H9 (cell line): ENCODE results near the gene SELPLG. TPM values are rescaled to one million over a fixed set of nuclear protein-coding genes. Genes with fewer than 3 reads are reported as not detected.
A peak's percentile ranks its signal among the peaks of the same experiment; 100 is the strongest.

ENCODE experiments used
- DNase-seq: peaks from one replicate; pipeline ENCODE4 v3.0.0-alpha.2; 2017
- H2AFZ ChIP-seq: one replicate; pipeline ENCODE4 v1.6.1; 2013; ENCODE audit warnings: mild to moderate bottlenecking, low read length, control low read depth, moderate library complexity
- H2AK5ac ChIP-seq: 2 replicates; pipeline ENCODE4 v1.6.1; 2013; ENCODE audit warnings: low read length, control low read depth, mixed read lengths; ENCODE audit not compliant: insufficient read length
- H2BK120ac ChIP-seq: one replicate; pipeline ENCODE4 v1.6.1; 2013; ENCODE audit warnings: low read depth, mild to moderate bottlenecking, low read length, control low read depth, inconsistent platforms; ENCODE audit not compliant: poor library complexity, severe bottlenecking
- H2BK12ac ChIP-seq: 2 replicates; pipeline ENCODE4 v1.6.1; 2013; ENCODE audit warnings: low read length, control low read depth, mixed read lengths, low read depth; ENCODE audit not compliant: insufficient read length
- H2BK15ac ChIP-seq: 2 replicates; pipeline ENCODE4 v1.6.1; 2013; ENCODE audit warnings: low read depth, low read length, control low read depth
- H2BK20ac ChIP-seq: one replicate; pipeline ENCODE4 v1.6.1; 2013; ENCODE audit warnings: low read depth, mild to moderate bottlenecking, low read length, control low read depth, inconsistent platforms; ENCODE audit not compliant: poor library complexity, severe bottlenecking
- H2BK5ac ChIP-seq: 2 replicates; pipeline ENCODE4 v1.6.1; 2013; ENCODE audit warnings: low read length, control low read depth, mixed read lengths; ENCODE audit not compliant: insufficient read length
- H3K14ac ChIP-seq: 2 replicates; pipeline ENCODE4 v1.6.1; 2013; ENCODE audit warnings: low read length, control low read depth; ENCODE audit not compliant: insufficient read depth
- H3K18ac ChIP-seq: 2 replicates; pipeline ENCODE4 v1.6.1; 2013; ENCODE audit warnings: low read depth, mild to moderate bottlenecking, mixed read lengths, low read length, control low read depth; ENCODE audit not compliant: insufficient read length
- H3K23ac ChIP-seq: 2 replicates; pipeline ENCODE4 v1.6.1; 2013; ENCODE audit warnings: low read length, control low read depth, mixed read lengths, low read depth; ENCODE audit not compliant: insufficient read length
- H3K23me2 ChIP-seq: 2 replicates; pipeline ENCODE4 v1.6.1; 2013; ENCODE audit warnings: low read depth, mild to moderate bottlenecking, mixed read lengths, low read length, control low read depth; ENCODE audit not compliant: insufficient read length, poor library complexity, severe bottlenecking
- H3K27ac ChIP-seq: 2 replicates; pipeline ENCODE4 v1.5.1; 2013; ENCODE audit warnings: low read length, control low read depth, mixed read lengths, low read depth; ENCODE audit not compliant: insufficient read length
- H3K27me3 ChIP-seq: 2 replicates; pipeline ENCODE4 v1.6.1; 2013; ENCODE audit warnings: low read length, control low read depth, inconsistent platforms; ENCODE audit not compliant: insufficient read depth
- H3K4ac ChIP-seq: 2 replicates; pipeline ENCODE4 v1.6.1; 2013; ENCODE audit warnings: low read depth, mild to moderate bottlenecking, control low read depth, inconsistent platforms, low read length, moderate library complexity
- H3K4me1 ChIP-seq: 2 replicates; pipeline ENCODE4 v1.6.1; 2013; ENCODE audit warnings: low read length, control low read depth, inconsistent platforms; ENCODE audit not compliant: insufficient read depth
- H3K4me2 ChIP-seq: 2 replicates; pipeline ENCODE4 v1.6.1; 2013; ENCODE audit warnings: low read length, control low read depth, mixed read lengths; ENCODE audit not compliant: insufficient read length, insufficient read depth
- H3K56ac ChIP-seq: 2 replicates; pipeline ENCODE4 v1.6.1; 2013; ENCODE audit warnings: low read depth, mild to moderate bottlenecking, mixed read lengths, low read length, control low read depth; ENCODE audit not compliant: insufficient read length
- H3K79me1 ChIP-seq: 2 replicates; pipeline ENCODE4 v1.6.1; 2013; ENCODE audit warnings: low read depth, mild to moderate bottlenecking, moderate library complexity, low read length, control low read depth, inconsistent platforms; ENCODE audit not compliant: insufficient read depth, poor library complexity, severe bottlenecking
- H3K79me2 ChIP-seq: 2 replicates; pipeline ENCODE4 v1.6.1; 2013; ENCODE audit warnings: low read length, control low read depth, inconsistent platforms; ENCODE audit not compliant: insufficient read depth
- H3K9ac ChIP-seq: 2 replicates; pipeline ENCODE4 v1.6.1; 2013; ENCODE audit warnings: low read length, control low read depth, mixed read lengths; ENCODE audit not compliant: insufficient read length; ENCODE audit errors: extremely low read depth
- H3K9me3 ChIP-seq: one replicate; pipeline ENCODE4 v1.6.1; 2013; ENCODE audit warnings: low read depth, low read length, inconsistent platforms; ENCODE audit not compliant: control insufficient read depth
- H3T11ph ChIP-seq: one replicate; pipeline ENCODE4 v1.6.1; 2013; ENCODE audit warnings: mild to moderate bottlenecking, low read length, control low read depth, inconsistent platforms
- H4K20me1 ChIP-seq: one replicate; pipeline ENCODE4 v1.6.1; 2013; ENCODE audit not compliant: control insufficient read depth, insufficient read length, insufficient read depth
- H4K5ac ChIP-seq: 2 replicates; pipeline ENCODE4 v1.6.1; 2013; ENCODE audit warnings: low read depth, mild to moderate bottlenecking, mixed read lengths, low read length, control low read depth; ENCODE audit not compliant: insufficient read length
- H4K8ac ChIP-seq: replicated peaks from 2 replicates; pipeline ENCODE4 v1.6.1; 2013; ENCODE audit warnings: low read length, control low read depth, mixed read lengths, low read depth; ENCODE audit not compliant: insufficient read length
- H4K91ac ChIP-seq: 2 replicates; pipeline ENCODE4 v1.6.1; 2013; ENCODE audit warnings: low read depth, mild to moderate bottlenecking, moderate library complexity, mixed read lengths, low read length, control low read depth; ENCODE audit not compliant: insufficient read length
- H3K27ac Mint-ChIP-seq, 3 experiments: 2 replicates in 2 of 3; 3 replicates in 1 of 3; pipeline ENCODE4 v1.8.0; 2020 to 2021; ENCODE audit warnings: mixed read lengths in 3 of 3, mild to moderate bottlenecking in 1 of 3, moderate library complexity in 1 of 3
- H3K27me3 Mint-ChIP-seq: 2 replicates; pipeline ENCODE4 v1.8.0; 2021; ENCODE audit warnings: low read depth, mild to moderate bottlenecking, moderate library complexity, mixed read lengths
- H3K36me3 Mint-ChIP-seq, 3 experiments: 2 replicates in 2 of 3; 3 replicates in 1 of 3; pipeline ENCODE4 v1.8.0; 2020 to 2021; ENCODE audit warnings: low read depth in 3 of 3, mixed read lengths in 3 of 3; ENCODE audit not compliant: insufficient read depth in 1 of 3
- H3K4me1 Mint-ChIP-seq, 2 experiments: 2 replicates each; pipeline ENCODE4 v1.8.0; 2020; ENCODE audit warnings: mixed read lengths in 2 of 2
- H3K4me3 Mint-ChIP-seq, 2 experiments: 2 replicates in 1 of 2; 3 replicates in 1 of 2; pipeline ENCODE4 v1.8.0; 2020 to 2021; ENCODE audit warnings: mild to moderate bottlenecking in 2 of 2, mixed read lengths in 2 of 2, moderate library complexity in 1 of 2
- H3K9me3 Mint-ChIP-seq, 2 experiments: 2 replicates in 1 of 2; 3 replicates in 1 of 2; pipeline ENCODE4 v1.8.0; 2020; ENCODE audit warnings: mild to moderate bottlenecking in 2 of 2, mixed read lengths in 2 of 2, moderate library complexity in 1 of 2
- CTCF ChIP-seq: fragments of 200-600 bp; sonication (generic); conservative IDR thresholded peaks from 3 replicates; pipeline ENCODE4 v1.8.0; 2021; ENCODE audit warnings: antibody characterized with exemption, mild to moderate bottlenecking
- WGBS: extraction: QIAGEN DNeasy Blood & Tissue Kit; methylation state at CpG from one replicate; pipeline ENCODE4 v1.1.7; 2013; ENCODE audit warnings: missing lambda C conversion rate, low lambda C conversion rate, mixed read lengths; ENCODE audit not compliant: insufficient read length; ENCODE audit errors: extremely low coverage; 5-methylcytosine and 5-hydroxymethylcytosine counted together
- total RNA-seq: library from RNA; stranded (reverse); gene quantifications from 2 replicates; pipeline ENCODE4 v1.2.1, GENCODE V29; 2021

The SELPLG gene
- total RNA-seq, 1 experiment from 2014 or later: 0.15 TPM

- Histone ChIP-seq H3K18ac (peak overlapping the region; percentile 45), H4K20me1 (no peaks in the 10 kb centered on the region), H3K56ac (no peak overlapping the region), H4K5ac (no peak overlapping the region), H3K27me3 (no peaks in the 10 kb centered on the region), H3K23me2 (no peaks in the 10 kb centered on the region), H3K23ac (no peak overlapping the region), H3K14ac (no peak overlapping the region; the same call in 1 of the 2 replicates), H3K9me3 (no peaks in the 10 kb centered on the region), H3K79me1 (no peaks in the 10 kb centered on the region), H4K91ac (no peak overlapping the region), H2BK5ac (no peak overlapping the region), H3K4me2 (no peak overlapping the region), H2BK15ac (no peak overlapping the region), H2AFZ (no peak overlapping the region), H3T11ph (no peak overlapping the region), H2BK20ac (no peak overlapping the region), H3K79me2 (no peaks in the 10 kb centered on the region), H3K4me1 (peaks cover 3% of the 10 kb centered on the region; the same call in 1 of the 2 replicates), H2BK120ac (no peak overlapping the region), H4K8ac (no peak overlapping the region), H3K9ac (no peak overlapping the region), H3K27ac (no peak overlapping the region), H2BK12ac (no peak overlapping the region), H2AK5ac (no peak overlapping the region), H3K4ac (no peak overlapping the region)
- WGBS: no CpG with 5 or more reads among the region's 14 CpGs
- TF ChIP-seq CTCF: no peak
- H3K27me3 Mint-ChIP-seq: no peaks in the 10 kb centered on the region
- H3K36me3 Mint-ChIP-seq: peaks cover 0 to 2% (median 0%) of the 10 kb centered on the region in 3 experiments; a peak in 2 of 7 replicates
- DNase-seq: no peak
- peaks cover 28 to 32% of the 10 kb centered on the region in 2 experiments for H3K4me1 Mint-ChIP-seq
- no peak overlapping the region for H3K27ac Mint-ChIP-seq
- H3K9me3 Mint-ChIP-seq: no peaks in the 10 kb centered on the region; a peak in 2 of 5 replicates
- H3K4me3 Mint-ChIP-seq: no peak overlapping the region
Measured at GRCh38 chr12:108622921-108623514, 10.7 kb downstream of the SELPLG start.
